NCI-H128 (cell line): Measurements from ENCODE around the gene DNAH14.
A peak's percentile ranks its signal among the peaks of the same experiment; 100 is the strongest.
"Not testable (repeated sequence)": the region's sequence is repeated elsewhere in the genome, so short reads cannot be mapped to it uniquely, and the experiment has no call there.

Source experiments
- DNase-seq: peaks from one replicate; lab custom pipeline; 2025; ENCODE audit not compliant: unreplicated experiment; lab: John Stamatoyannopoulos, UW

Gene DNAH14

GRCh38 chr1:224929335-224930237 lies at the start of gene DNAH14:
Gene DNAH14 (plus strand): TSS chr1:224929675. CDS start chr1:224952703, 23,028 bp downstream.
- peak; percentile 36 for DNase-seq

DNA sequence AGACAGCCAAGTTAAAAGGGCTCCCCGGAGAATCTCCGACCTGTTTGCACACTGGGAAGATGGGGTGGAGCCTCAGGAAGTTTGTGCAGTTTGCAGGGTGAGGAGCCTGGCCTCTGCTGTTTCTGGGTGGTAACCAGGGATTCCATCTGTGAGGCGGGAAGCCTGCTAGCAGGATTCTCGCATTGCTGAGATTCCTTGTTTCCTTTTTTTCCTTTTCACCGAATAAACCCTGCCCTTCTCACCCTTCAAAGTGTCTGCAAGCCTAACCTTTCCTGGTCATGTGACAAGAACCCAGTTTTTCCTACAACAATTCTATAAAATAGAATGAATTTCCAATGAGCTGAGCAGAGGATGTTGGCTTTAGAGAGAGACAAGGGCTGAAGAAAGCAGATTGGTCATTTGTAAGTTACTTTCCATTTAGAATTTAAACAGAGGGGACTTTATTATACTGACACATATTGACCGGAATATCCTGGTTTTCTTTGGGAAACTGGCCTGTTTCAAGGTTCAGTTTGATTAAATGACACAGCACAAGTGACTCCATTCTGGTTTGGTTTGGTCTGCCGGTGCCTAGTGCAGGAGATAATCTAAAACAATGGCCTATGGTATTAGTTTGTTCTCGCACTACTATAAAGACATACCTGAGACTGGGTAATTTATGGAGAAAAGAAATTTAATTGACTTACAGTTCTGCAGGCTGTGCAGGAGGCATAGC lies 48.7 kb upstream of the DNAH14 start:
- DNase-seq, result no peak

DNA sequence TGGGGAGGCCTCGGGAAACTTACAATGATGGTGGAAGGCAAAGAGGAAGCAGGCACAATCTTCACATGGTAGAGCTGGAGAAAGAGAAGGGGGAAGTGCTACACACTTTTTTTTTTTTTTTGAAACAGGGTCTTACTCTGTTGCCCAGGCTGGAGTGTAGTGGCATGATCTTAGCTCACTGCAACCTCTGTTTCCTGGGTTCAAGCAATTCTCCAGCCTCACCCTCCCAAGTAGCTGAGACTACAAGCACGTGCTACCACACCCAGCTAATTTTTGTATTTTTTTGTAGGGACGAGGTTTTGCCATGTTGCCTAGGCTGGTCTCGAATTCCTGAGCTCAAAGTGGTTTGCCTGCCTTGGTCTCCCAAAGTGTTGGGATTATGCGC lies 48.2 kb upstream of the DNAH14 start:
- DNase-seq, result not testable (repeated sequence)

GRCh38 chr1:224881762-224882211 lies 47.7 kb upstream of the DNAH14 start:
- DNase-seq, result no peak

DNA sequence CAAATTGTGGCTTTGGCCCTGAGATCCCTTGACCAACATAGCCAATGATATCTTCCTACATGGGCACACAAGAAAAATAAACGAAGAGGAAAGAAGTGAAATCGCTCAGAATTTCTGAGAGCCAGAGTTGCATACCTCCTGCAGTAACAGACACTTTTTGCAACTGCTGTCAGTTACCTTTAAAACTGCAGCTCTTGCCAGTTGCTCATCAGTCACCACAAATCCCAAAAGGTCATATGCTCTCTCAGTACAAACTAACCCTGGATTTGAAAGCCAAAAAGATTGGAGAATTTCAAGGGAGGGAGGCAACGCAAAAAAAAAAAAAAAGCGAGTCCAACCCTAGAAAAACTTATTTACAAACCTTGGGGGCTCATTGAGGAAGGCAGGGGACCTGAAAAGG lies 47.2 kb upstream of the DNAH14 start:
- no peak for DNase-seq

DNA sequence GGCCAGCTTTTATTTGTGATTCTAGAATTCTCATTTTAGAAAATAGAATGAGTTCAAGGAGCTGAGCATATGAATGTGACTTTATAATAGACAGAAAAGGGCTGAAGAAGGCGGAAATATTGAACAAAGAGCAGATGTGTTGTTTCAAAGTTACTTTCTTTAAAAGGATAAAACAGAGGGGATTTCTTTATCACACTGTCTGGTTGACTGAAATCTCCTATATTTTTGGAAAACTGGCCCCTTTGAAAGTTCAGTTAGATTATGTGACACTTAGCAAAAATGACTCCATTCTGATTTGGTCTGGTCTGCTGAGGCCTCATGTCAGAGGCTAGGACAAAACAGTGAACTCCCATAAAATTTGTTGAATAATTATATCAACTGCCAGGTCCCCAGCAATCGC lies 46.4 kb upstream of the DNAH14 start:
- no peak for DNase-seq

GRCh38 chr1:224884361-224884801 lies 45.1 kb upstream of the DNAH14 start:
- DNase-seq, result no peak

GRCh38 chr1:224885376-224885775 lies 44.1 kb upstream of the DNAH14 start:
- not testable (repeated sequence) for DNase-seq

- DNase-seq, result no peak
Measured at GRCh38 chr1:224894915-224895314, 34.6 kb upstream of the DNAH14 start.

DNA sequence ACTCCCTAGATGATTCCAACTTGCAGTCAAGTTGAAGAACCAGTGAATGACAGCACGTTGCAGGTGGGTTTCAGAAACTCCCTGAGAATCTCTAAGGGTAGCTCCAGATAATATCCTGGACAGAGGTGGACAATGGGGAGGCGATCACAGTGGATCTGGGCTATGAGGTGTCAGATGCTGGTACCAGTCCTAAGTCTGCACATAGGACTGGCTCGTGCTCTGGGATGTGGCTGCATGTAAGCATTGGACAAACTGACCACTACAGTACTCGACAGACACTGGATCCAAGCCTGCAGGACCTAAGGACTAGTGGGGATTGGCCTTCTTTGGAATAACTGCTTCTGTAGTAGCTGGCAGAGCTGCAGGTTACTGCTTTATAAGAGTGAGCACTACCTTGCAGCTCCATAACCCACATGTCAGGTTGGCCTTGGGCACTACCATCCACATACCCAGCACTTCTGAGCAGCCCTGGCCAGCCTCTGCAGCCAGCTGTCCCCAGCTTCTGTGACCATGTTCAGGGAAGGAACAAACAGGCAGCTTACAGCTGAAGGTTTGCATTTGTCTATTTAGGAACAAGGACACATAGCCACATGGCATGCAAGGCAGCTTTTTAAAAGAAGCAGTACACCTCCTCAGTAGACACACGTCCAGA lies 33.2 kb upstream of the DNAH14 start:
- DNase-seq, result no peak

DNA sequence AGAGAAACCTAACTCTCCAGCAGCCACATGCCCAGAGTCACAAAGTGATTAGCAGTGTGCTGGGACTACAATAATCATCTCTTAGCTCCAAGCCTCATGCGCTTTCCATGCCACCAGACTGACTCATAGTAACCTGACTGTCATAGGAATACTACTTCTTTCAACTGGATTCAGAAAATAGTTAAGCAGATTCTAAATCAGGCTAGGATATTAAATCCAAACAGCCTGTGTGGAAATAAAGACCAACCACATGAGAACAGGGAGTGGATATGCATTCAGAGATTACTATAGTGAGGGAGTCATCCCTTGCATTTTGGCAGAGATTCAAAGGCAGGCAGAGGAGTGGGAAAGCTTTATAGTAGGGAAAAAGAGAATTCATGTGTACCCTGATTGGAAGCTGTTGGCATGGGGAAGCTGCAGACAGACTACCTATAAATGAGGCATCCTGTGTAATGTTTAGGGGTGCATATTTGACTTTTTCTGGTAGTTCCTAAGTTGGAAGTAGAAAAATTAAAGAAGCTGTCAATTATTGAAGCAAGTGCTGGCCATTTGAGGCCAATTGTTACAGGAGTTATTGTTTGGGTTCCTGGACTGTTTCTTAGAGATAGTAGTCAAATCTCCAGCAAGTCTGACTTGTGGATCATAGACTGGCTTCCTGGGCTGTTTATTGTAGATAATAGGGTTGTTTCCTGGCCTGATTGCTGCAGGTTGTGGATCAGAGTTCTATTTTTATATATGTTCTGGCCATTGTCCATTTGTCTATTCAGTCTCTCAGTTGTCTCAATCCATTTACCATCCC lies 31.7 kb upstream of the DNAH14 start:
- DNase-seq, result no peak

- no peak for DNase-seq
Measured at GRCh38 chr1:224898937-224899336, 30.5 kb upstream of the DNAH14 start.

DNA sequence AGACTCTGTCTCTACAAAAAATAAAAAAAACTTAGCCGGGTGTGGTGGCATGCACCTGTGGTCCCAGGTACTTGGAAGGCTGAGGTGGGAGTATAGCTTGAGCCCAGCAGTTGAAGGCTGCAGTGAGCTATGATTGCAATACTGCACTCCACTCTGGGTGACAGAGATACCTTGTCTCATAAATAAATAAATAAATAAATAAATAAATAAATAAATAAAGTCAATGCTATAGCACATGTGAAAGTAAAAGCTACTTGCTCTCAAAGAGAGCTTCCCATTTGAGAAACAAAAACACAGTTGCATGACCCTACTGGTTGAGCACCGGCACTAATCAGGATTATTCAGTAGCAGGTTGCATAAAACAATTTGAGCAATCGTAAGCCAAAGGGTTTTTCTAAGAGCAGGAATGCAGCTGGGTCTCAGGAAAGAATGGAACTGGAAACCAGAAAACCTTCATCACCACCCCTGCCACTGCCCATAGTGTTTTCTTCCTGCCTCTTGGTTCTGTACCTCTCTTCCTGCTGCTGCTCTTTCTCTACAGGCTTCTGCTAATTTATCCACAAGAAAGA lies 29.3 kb upstream of the DNAH14 start:
- DNase-seq, result no peak

GRCh38 chr1:224901087-224901810 lies 28.2 kb upstream of the DNAH14 start:
- no peak for DNase-seq

- DNase-seq, result no peak
Measured at GRCh38 chr1:224903955-224904354, 25.5 kb upstream of the DNAH14 start.

DNA sequence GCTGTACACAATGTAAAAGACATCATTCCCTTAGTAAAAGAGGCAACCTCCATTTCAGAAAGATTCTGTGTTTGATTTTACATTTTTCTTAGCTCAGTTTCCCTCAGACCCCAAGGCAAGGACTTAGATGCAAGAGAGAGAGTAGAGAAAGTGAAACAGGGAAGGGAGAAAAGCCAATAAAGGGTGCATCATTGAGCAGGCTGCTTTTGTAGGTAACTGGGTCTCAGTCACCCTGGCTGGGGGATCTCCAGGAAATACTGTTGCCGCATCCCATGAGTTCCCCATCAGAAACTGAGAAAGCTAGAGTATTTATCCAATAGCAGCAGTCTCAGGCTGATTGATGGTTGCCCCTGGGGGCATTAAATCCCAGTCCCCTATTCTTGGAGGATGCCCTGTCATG lies 23.1 kb upstream of the DNAH14 start:
- DNase-seq, result no peak

DNA sequence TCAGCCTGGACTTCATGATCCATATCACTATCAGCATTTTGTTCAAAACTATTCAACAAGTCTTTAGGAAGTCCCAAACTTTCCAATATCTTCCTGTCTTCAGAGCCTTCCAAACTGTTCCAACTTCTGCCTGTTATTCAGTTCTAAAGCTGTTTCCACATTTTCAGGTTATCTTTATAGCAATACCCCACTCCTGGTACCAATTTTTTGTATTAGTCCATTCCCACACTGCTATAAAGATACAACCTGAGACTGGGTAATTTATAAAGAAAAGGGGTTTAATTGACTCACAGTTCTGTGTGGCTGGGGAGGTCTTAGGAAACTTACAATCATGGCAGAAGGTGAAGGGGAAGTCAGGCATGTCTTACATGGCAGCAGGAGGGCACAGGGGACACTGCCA lies 18.3 kb upstream of the DNAH14 start:
- DNase-seq, result no peak

GRCh38 chr1:224914292-224914900 lies 15.1 kb upstream of the DNAH14 start:
- DNase-seq, result no peak

DNA sequence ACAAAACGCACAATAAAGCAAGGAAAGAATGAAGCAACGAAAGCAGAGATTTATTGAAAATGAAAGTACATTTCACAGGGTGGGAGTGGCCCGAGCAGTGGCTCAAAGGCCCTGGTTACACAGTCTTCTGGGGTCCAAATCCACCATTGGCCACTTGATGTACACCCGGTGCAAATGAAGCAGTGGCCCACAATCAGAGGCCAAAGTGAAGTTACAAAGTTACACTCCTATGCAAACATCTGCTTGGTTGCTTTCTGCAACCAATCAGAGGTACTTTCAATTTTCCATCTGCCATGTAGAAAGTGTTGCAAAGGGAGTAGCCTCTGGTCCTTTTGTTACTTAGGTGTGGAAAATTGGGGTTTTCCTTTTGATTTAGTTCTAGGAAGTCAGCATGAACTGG lies 10.0 kb upstream of the DNAH14 start:
- no peak for DNase-seq
